CD4-positive, alpha-beta T cell treated with Interleukin-1 beta for 1 hour (primary cell): ENCODE measurements around the gene PDE4D.
A peak's percentile ranks its signal among the peaks of the same experiment; 100 is the strongest.

Experiments used
- DNase-seq, 2 donors: peaks; one replicate each; pipeline ENCODE4 v3.0.0-alpha.2; 2020 to 2022

The PDE4D gene

DNA sequence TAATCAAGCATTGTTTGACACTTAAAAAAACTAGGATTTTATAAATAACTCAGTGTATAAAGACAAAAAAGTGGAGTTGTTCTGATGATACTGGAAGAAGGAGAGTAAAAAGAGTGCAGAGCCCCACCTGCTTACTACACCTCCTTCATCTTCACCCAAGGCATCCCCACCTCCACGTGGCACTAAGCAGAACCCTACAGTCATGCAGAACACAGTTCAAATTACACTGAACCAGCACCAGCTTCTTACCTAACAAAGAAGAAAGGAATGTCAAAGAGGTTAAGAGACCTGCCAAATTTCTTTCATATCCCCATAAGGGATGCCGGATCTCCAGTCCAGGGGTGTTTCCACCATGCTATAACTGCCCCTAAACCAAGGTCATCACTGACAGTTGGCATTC, 55.5 kb downstream of the PDE4D start:
- DNase-seq, result no peak

- no peak for DNase-seq
These were observed 56.5 kb downstream of the PDE4D start for GRCh38 chr5:59837071-59837470.

GRCh38 chr5:59835800-59836199, 57.7 kb downstream of the PDE4D start:
- no peak for DNase-seq

DNA sequence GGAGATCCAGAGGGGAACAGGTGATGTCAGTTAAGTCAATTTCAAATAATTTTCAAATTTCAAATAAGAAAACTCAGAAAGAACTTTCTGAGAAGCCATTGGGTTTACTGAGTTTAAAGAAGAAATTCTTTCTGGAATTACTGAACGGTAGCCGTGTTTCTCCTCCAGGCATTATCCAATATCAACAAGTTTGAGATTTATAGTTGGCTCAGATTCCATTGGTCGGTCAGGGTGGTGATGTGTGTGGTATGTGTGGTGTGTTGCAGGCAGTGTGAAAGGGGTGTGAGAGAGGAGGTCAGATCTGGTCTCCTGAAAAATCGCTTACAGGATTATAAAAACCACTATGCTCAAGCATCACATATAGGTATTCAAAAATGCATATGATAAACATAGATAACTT, 60.1 kb downstream of the PDE4D start:
- DNase-seq, result no peak

DNA sequence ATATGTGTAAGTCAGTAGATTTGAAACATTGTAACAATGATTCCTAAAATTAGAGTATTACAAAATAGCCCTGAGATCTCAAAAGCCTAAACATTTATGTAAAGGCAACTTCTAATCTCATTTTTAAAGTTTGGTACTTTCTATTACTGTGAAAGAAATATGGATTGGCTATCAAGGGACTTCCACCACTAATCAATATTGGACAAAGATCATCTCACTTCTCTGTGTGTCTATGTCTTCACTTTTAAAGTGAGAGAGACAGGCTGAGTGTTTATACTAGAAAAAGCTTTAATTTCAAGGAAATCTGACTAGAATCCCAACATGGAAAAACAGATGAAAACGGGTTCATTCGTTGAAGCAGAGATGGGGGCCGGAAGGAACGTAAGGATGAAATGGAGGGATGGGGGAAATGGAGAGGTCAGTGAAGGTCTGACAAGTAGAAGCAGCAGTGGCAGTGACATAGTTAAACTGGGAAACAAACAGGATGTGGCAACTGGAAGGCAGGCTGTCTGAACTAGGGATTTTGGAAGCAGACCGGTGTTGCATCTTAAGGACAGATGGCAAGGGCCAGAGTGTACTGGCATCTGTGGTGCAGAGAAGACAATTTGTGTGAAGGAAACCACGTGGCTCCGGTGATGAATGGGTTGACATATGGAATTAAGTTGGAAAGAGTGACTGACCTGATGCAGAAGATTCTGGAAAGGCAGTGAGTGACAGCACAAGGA, 60.8 kb downstream of the PDE4D start:
- DNase-seq, result no peak

DNA sequence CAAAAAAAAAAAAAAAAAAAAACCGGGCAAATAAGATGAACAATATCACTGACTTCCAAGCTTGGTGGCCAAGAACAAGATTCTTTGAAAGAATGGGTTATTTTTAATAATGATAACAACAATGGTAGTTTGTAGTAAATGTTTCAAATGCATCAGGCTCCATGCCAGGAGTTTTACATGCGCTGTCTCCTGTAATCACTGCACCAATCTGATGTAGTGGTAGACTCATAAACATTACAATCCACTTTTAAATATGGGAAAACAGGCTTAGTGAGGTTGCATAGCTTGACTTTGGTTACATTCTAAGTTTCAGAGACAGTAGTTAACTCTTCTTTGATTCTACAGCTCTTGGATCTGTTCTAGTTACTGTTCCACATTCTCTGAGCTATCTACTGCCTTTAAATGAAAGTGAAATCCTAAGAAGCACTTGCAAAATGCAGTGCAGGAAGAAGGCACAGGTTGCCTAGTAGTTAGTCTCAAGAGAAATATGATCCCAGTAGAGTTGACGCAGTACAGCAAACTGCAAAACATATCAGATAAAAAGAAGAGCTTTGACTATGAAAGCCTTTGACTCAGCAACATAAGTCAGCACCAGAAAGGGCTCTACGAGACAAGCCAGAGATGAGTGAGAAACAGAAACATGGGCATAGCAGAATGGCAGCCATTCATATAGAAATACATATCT, 62.1 kb downstream of the PDE4D start:
- DNase-seq, result no peak

DNA sequence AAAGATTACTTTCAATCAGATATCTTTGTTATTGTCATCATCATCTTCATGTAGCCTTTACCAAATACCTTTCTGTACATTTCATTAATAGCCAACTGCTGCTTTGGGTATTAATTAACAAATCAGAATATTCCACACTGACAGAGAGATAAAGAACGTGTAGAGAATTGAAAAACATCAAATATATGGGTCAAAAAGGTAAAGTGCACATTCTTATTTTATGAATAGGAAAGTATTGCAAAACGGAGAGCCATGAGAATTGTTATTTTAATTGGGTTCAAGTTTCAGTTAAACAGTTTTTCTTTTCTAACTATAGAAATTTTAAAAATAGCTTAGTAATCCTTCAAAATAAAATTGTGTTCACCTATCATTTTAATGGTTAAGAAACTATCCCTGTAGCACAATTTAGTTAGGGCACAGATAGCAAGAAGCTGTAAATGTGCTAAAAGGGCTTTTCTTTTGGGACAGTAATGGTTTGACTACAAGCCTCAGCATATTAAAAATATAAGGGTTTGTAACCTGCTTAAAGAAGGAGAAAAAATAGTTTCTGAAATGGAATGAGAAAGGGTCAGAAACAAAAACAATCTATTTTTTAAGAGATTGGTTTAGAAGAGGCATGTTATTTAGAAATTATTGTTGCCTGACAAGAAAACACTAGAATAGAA, 62.9 kb downstream of the PDE4D start:
- DNase-seq, result no peak

DNA sequence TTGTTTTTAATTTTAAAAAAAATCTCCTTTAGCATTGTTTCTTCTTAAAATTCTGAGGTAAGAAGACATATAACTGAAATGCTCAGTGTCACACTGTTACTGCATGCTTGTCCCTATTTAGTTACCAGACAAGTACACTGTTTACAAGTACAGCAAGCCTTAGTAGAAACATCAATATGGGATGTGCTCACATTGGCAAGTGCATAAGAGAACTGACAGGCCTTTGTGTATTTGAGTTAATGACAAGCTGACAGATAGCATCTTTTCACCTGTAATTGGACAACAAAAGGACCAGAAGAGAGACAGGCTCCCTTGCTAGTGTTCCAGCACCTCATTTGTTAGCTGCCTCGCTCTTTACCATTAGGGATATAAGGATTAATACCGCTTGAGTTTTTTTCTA, 63.6 kb downstream of the PDE4D start:
- DNase-seq, result no peak

DNA sequence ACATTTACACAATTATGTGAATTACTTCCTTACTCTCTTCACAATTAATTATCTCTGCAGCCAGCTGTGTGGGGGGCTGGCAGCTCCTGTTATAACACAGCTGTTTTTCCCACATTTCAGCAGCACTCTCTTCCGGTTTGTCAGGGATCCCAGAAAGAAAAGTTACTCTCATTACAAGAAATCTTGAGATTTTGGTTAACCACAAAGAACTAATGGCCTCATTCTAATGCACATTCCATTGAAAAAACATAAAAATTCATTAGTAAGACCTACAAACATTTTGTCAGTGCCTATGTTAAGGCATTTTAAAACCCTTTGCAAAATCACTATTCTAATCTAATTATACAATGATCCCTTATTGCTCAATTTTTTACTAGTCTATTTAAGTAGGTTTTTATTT, 64.1 kb downstream of the PDE4D start:
- DNase-seq, result no peak

- no peak for DNase-seq
These were observed 64.9 kb downstream of the PDE4D start for GRCh38 chr5:59828623-59829022.

- DNase-seq, result no peak
These were observed 66.5 kb downstream of the PDE4D start for GRCh38 chr5:59826996-59827395.

GRCh38 chr5:59823420-59823819, 70.1 kb downstream of the PDE4D start:
- no peak for DNase-seq

- no peak for DNase-seq
These were observed 73.7 kb downstream of the PDE4D start for GRCh38 chr5:59819806-59820205.

DNA sequence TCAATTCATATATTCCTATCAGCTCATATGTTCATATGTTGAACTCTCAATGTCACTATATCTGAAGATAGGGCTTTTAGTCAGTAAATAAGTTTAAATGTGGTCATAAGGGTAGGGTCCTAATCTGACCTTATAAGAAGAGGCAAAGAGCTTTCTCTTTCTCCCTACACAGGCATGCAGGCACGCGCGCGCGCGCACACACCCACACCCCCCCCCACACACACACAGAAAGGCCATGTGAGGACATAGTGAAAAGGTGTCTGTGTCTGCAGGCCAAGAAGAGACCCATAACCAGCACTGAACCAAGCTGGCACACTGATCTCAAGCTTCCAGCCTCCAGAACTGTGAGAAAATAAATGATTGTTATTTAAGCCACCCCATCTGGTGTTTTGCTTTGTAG, 76.0 kb downstream of the PDE4D start:
- no peak for DNase-seq

GRCh38 chr5:59816654-59817300, 76.7 kb downstream of the PDE4D start:
- no peak for DNase-seq

DNA sequence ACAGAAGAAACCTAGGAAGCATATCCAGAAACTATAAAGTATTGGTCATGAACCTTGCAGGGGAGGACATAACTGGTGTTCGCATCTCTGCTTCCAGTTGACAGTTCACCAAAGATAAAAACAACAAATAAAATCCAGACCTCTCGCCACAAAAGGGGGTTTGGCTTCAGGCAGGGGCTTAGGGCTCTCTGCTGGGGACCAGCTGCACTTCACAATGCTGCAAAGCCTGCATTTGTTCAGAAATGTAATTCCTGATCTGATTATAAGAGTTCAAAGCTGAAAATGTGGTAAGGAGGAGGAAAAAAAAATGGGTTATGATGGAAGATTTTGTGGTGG, 79.0 kb downstream of the PDE4D start:
- DNase-seq, result no peak

DNA sequence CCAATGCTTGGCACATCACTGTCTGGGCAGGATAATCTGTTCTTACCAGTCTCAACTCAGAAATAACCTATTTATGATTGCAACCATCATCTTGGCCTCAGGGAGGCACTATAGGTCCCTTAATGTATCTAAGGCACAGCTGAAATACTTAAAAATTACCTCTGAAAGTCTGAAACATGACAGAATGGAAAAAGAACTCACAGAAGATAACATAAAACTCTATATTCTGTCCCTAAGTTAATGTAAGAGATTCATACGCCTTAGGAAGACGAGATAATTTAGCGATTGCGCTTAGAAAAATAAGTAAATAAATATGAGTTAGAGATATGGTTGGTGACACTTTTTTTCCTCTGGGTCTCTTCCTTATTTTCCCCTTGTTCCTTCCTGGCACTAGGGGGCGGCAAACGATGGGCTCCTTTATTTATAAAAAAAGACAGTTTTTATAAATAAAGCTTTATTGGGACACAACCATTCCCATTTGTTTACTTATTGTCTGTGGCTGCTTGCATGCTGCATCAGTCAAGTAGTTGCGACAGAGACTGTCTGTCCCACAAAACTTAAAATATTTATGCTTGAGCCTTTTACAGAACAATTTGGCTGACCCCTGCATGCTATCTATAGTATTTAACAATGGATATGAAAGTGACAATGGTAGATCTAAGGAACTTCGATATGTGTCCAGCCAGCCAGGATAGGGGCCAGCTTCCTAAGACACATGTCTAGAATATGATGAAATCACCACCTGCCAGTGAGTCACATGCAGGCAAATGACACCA, 79.6 kb downstream of the PDE4D start:
- no peak for DNase-seq

DNA sequence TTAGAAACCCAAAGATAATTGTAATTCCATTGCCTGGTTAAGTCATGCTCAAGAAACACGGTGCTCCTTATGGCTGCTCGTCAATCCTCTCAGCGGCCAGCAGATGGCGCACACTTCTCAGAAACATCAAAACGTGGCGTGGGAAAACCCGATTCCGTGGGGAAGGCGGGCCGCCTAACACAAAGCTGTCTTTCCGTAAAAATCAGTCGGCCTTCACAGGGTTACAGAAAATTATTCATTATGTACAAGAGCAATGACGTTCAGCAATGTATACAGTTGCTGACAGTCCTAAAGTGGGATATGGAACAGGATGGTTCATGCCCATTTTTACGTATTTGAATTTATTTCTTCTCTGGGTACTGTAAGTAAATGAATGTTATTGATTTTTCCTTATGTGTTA, 83.5 kb downstream of the PDE4D start:
- DNase-seq, result peak; percentile 56 to 58

DNA sequence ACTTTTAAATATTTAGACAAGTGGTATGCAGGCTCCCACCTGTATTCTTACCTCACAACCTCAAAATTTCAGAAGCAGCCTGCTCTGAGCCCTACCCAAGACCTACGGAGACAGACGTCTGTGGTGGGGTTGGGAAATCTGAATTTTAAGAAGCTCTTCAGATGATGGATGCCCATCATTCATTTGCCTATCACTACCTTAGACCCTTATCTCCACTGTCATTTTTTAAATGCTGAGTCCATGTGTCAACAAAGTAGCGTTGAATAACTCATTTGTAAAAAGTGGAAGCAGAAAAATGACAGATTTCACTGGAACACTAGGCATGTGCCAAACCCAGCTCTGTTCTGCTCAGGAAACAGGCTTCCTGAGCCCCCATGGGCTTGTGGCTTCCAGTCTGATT, 85.7 kb downstream of the PDE4D start:
- no peak for DNase-seq

DNA sequence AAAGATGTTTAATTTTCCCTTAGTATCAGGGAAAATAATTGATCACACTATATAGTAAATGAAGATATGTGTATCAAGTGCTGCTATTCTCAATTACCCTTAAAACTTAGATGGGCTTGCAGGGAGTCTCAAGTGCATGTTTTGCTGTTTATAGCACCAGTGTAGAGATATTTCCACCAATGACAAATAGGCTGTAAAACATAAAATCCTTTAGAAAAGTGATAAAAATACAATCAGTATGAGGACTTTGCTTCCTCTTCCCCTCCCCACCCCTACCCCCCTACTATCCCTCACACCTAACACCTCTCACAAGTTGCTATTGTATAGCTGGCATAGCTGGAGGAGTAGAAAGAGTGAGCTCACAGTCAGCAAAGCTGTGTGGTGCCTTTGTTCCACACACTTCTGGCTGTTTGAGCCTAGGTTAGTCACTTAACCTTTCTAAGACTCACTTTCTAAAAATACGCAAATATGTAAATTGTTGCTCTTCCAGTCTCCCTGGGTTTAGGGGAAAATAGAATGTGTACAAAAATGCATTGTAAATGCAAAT, 93.1 kb downstream of the PDE4D start:
- no peak for DNase-seq

GRCh38 chr5:59799668-59800346, 93.7 kb downstream of the PDE4D start:
- peak in 1 of 2 donors; percentile 61 for DNase-seq
